Osteoblast (primary cell): ENCODE results near the gene DMXL2. TPM values are rescaled to one million over a fixed set of nuclear protein-coding genes. Genes with fewer than 3 reads are reported as not detected.
A peak's percentile ranks its signal among the peaks of the same experiment; 100 is the strongest.

Source experiments
- DNase-seq: peaks from one replicate; pipeline ENCODE4 v3.0.0; 2011; ENCODE audit warnings: low spot score, mixed read lengths; ENCODE audit not compliant: insufficient read length; ENCODE audit errors: missing footprints
- H2AFZ ChIP-seq: 2 replicates; pipeline ENCODE4 v1.6.0; 2011; ENCODE audit warnings: mild to moderate bottlenecking, low read length
- H3K27ac ChIP-seq: 2 replicates; pipeline ENCODE4 v1.5.1; 2011; ENCODE audit warnings: mild to moderate bottlenecking, low read depth, low read length, moderate library complexity
- H3K27me3 ChIP-seq: 2 replicates; pipeline ENCODE4 v1.6.0; 2012; ENCODE audit warnings: mild to moderate bottlenecking, control low read depth, inconsistent platforms, low read length, moderate library complexity; ENCODE audit not compliant: insufficient read depth
- H3K36me3 ChIP-seq: 2 replicates; pipeline ENCODE4 v1.5.1; 2011; ENCODE audit warnings: mild to moderate bottlenecking, low read length, control low read depth, moderate library complexity; ENCODE audit not compliant: insufficient read depth
- H3K4me1 ChIP-seq: 2 replicates; pipeline ENCODE4 v1.5.1; 2011; ENCODE audit warnings: mild to moderate bottlenecking, low read length, control low read depth, moderate library complexity; ENCODE audit not compliant: insufficient read depth
- H3K4me2 ChIP-seq: 2 replicates; pipeline ENCODE4 v1.6.0; 2011; ENCODE audit warnings: mild to moderate bottlenecking, low read length; ENCODE audit not compliant: insufficient read depth
- H3K4me3 ChIP-seq: fragments of 200-600 bp; sonication (generic); 3 replicates; pipeline ENCODE4 v1.5.1; 2012; ENCODE audit warnings: mild to moderate bottlenecking, low read length, inconsistent platforms; ENCODE audit not compliant: insufficient read depth
- H3K79me2 ChIP-seq: 2 replicates; pipeline ENCODE4 v1.6.0; 2012; ENCODE audit warnings: mild to moderate bottlenecking, low read length, control low read depth, inconsistent platforms; ENCODE audit not compliant: insufficient read depth
- H3K9me3 ChIP-seq: 2 replicates; pipeline ENCODE4 v1.5.1; 2011; ENCODE audit warnings: low read depth, low read length, control low read depth
- H4K20me1 ChIP-seq: 2 replicates; pipeline ENCODE4 v1.6.0; 2012; ENCODE audit warnings: mild to moderate bottlenecking, low read length, control low read depth; ENCODE audit not compliant: insufficient read depth
- CTCF ChIP-seq: IDR thresholded peaks from 2 replicates; pipeline ENCODE4 v1.5.1; 2011; ENCODE audit warnings: mild to moderate bottlenecking, low read depth, low read length, moderate library complexity; ENCODE audit errors: extremely low read depth
- total RNA-seq: library from RNA; depleted of rRNA; stranded (reverse); fragments of >200 nt; gene quantifications from 2 replicates; pipeline ENCODE4 v1.2.3, GENCODE V29; 2012

DMXL2 gene
- total RNA-seq, 1 donor = 37.3 TPM

GRCh38 chr15:51505251-51505650 is 117.3 kb downstream of the DMXL2 start:
- H3K36me3 ChIP-seq = peaks cover 3% of the 10 kb centered on the region
- no peak overlapping the region for H3K27ac ChIP-seq
- no peak overlapping the region for H3K4me3 ChIP-seq
- no peak overlapping the region for H2AFZ ChIP-seq
- H4K20me1 ChIP-seq = no peaks in the 10 kb centered on the region
- no peak overlapping the region for H3K4me2 ChIP-seq
- no peak for TF ChIP-seq CTCF
- no peak for DNase-seq
- H3K9me3 ChIP-seq = no peaks in the 10 kb centered on the region
- no peaks in the 10 kb centered on the region for H3K27me3 ChIP-seq
- H3K79me2 ChIP-seq = no peaks in the 10 kb centered on the region
- no peaks in the 10 kb centered on the region for H3K4me1 ChIP-seq

GRCh38 chr15:51503003-51503402 is 119.6 kb downstream of the DMXL2 start:
- Histone ChIP-seq H3K36me3 (peaks cover 3% of the 10 kb centered on the region), H3K27ac (no peak overlapping the region), H3K9me3 (no peaks in the 10 kb centered on the region), H4K20me1 (no peaks in the 10 kb centered on the region), H3K79me2 (no peaks in the 10 kb centered on the region), H3K4me1 (no peaks in the 10 kb centered on the region), H2AFZ (no peak overlapping the region), H3K4me2 (no peak overlapping the region), H3K27me3 (no peaks in the 10 kb centered on the region), H3K4me3 (no peak overlapping the region)
- peak; percentile 8 for DNase-seq
- TF ChIP-seq CTCF = no peak

- H3K27ac ChIP-seq = no peak overlapping the region
- peak; percentile 72 for TF ChIP-seq CTCF
These were observed 123.1 kb downstream of the DMXL2 start for GRCh38 chr15:51499379-51499976.

GRCh38 chr15:51497806-51498205 is 124.8 kb downstream of the DMXL2 start:
- no peak overlapping the region for H3K4me2 ChIP-seq
- H2AFZ ChIP-seq = no peak overlapping the region
- peaks cover 3% of the 10 kb centered on the region for H3K36me3 ChIP-seq
- TF ChIP-seq CTCF = no peak
- no peaks in the 10 kb centered on the region for H4K20me1 ChIP-seq
- no peak for DNase-seq
- H3K4me3 ChIP-seq = no peak overlapping the region
- no peaks in the 10 kb centered on the region for H3K79me2 ChIP-seq
- peaks cover 4% of the 10 kb centered on the region for H3K4me1 ChIP-seq
- H3K9me3 ChIP-seq = no peaks in the 10 kb centered on the region
- H3K27ac ChIP-seq = no peak overlapping the region
- no peaks in the 10 kb centered on the region for H3K27me3 ChIP-seq

More at GRCh38 chr15:51499379-51499976, 123.1 kb downstream of the DMXL2 start:
- peaks cover 3% of the 10 kb centered on the region for H3K36me3 ChIP-seq
- H3K4me1 ChIP-seq = peaks cover 4% of the 10 kb centered on the region
- H2AFZ ChIP-seq = no peak overlapping the region
- H4K20me1 ChIP-seq = no peaks in the 10 kb centered on the region
- no peaks in the 10 kb centered on the region for H3K79me2 ChIP-seq
- H3K27me3 ChIP-seq = no peaks in the 10 kb centered on the region
- H3K9me3 ChIP-seq = no peaks in the 10 kb centered on the region
- no peak for DNase-seq
- no peak overlapping the region for H3K4me3 ChIP-seq
- H3K4me2 ChIP-seq = no peak overlapping the region
